SU-DHL-6 (cell line): Measurements from ENCODE around the gene NPTXR.

Experiments
- CTCF ChIP-seq: fragments of 200-600 bp; sonication (generic); IDR thresholded peaks from one replicate; pipeline ENCODE4 v1.5.1; 2017; ENCODE audit warnings: antibody characterized with exemption, mild to moderate bottlenecking, low read length, moderate library complexity; ENCODE audit not compliant: insufficient read depth, poor library complexity, severe bottlenecking
- EZH2phosphoT487 ChIP-seq: fragments of 200-600 bp; sonication (generic), shearing (Covaris generic); conservative IDR thresholded peaks from 2 replicates; pipeline ENCODE4 v1.6.1; 2018; ENCODE audit warnings: mild to moderate bottlenecking, antibody characterized with exemption, low read length, moderate library complexity, mixed read lengths

- TF ChIP-seq CTCF (no peak), EZH2phosphoT487 (no peak)
These were observed 29.0 kb upstream of the NPTXR start for GRCh38 chr22:38872831-38873248.
